Right lobe of liver (tissue), 4 donors: Measurements from ENCODE around the gene PTAR1.

Experiments
- CTCF ChIP-seq, 4 donors: fragments of 200-600 bp in 3 of 4; fragments of 450-650 bp in 1 of 4; IDR thresholded peaks; one replicate each; pipeline versions ENCODE4 v1.5.1 to v1.8.0; 2016 to 2022; ENCODE audit warnings: antibody characterized with exemption in 4 of 4, mild to moderate bottlenecking in 2 of 4
- POLR2A ChIP-seq: fragments of 450-650 bp; IDR thresholded peaks from one replicate; pipeline ENCODE4 v1.6.1; 2017; ENCODE audit warnings: antibody characterized with exemption, mild to moderate bottlenecking
- donor health status: DM: no; HTN: no; CAD: no.
- donor health status: DM: no; HTN: no; CAD: no.
- donor health status: DM: no; HTN: yes; CAD: no.

- TF ChIP-seq CTCF (IDR thresholded peaks at IDR 0.05) (no peak), POLR2A (no peak)
These were observed 84.2 kb downstream of the PTAR1 start for GRCh38 chr9:69675563-69675962.
